HG03342 (cell line): Measurements from ENCODE around the gene VAPA.

ENCODE experiments used
- ATAC-seq: cut with Tn5 transposase; IDR thresholded peaks from one replicate; pipeline ENCODE4 v1.9.1; 2021; ENCODE audit warnings: mild to moderate bottlenecking, moderate library complexity; ENCODE audit not compliant: unreplicated experiment

The VAPA gene

DNA sequence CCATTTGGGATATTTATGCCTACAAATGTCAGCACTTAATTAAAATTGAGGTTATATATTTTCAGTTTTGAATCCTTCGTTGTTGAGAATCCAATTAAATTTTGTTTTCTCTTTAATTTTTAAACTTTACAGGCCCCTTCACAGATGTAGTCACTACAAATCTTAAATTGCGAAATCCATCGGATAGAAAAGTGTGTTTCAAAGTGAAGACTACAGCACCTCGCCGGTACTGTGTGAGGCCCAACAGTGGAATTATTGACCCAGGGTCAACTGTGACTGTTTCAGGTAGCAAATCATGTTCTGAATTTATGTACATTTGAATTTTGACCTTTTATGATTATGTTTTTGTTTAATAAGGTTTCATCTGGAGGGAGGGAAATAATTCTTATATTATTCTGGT, 17.9 kb downstream of the VAPA start:
- ATAC-seq, result no peak

DNA sequence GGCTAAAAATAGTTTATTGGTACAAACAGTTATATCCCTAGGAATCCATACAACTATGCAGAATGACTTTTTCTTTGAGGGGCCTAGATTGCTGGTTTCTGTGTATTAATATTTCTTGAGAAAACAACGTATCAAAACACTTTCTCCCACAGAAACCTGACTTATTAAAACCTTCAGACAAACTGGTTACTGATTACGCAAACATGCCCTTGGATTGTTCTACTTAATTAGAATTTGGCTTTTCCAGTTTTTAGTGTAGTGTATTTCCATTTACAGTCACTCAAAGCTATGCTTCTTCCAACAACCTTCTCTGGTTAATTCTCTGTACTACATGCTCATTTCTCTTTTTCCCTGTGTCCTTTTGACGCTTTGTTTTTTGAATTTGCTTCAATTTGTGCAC, 20.0 kb downstream of the VAPA start:
- ATAC-seq, result no peak

DNA sequence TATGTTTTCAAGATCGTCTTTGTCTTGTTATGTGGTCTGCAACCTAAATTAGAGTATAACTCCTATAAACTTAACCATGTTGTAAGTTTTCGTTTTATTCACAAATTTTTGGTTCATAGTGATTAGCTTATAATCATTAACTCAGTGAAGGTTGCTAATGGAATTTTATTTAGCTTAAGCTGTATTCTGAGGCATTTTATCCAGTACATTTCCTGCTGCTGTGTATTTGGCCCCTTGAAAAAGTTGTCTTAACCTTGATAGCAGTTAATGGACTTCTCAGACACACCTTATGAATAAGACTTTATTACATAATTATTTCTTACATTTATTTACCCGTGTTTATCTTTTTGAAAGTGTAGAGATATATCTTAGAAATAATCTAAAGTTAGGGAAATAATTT, 20.5 kb downstream of the VAPA start:
- ATAC-seq, result no peak

DNA sequence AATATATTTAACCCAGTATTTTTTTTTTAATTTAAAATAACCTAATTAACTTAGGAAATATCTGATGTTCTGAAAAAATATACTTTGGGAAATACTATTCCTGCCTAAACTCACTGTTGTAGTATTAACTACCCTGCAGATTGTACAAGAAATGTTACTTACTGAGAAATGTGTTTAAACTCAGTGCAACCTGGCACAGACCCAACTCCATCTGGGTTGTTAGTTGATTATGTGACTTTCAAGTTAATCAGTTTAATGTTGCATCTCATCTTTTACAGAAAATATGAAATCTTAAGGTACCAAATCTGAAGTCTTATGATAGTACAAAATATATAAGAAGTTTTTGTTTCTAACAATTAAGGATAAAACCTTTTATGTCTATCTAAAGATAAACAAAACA, 27.3 kb downstream of the VAPA start:
- ATAC-seq, result no peak

DNA sequence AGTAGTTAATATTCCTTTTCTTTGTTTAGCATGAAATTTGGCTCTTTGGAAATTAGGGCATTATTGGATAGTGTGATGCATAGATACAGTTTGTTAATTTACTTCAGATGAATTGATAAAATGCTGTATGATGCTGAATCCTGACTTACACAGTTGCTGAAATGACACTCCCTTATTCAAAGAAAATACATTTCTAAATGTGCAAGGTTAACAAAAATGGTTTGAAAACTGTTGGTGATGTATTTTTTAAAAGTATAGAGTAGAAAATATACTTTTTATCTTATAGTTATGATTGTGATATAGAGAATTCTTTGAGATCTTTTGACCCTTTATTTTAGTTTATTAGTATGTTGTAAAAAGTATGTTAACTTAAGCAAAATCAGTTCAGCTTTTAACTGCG, 27.8 kb downstream of the VAPA start:
- ATAC-seq, result no peak

DNA sequence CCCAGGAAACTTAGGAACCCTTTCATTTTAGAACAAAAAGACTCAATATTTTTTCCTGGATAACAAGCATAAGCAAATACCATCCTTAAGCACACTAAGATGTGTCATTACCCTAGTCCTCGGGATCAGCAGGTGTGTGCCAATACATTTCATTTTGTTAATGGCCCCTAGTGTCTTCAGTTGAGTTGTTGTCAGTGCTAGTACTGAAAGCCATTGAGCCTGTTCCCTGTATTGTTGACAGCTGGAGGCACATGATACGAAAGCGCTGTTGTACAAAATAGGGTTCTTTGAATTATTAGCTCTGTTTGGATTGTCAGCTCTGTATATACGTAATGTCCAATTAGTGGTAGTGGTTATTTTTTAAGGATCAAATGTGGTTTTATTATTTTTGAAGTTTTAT, 29.5 kb downstream of the VAPA start:
- ATAC-seq, result no peak

DNA sequence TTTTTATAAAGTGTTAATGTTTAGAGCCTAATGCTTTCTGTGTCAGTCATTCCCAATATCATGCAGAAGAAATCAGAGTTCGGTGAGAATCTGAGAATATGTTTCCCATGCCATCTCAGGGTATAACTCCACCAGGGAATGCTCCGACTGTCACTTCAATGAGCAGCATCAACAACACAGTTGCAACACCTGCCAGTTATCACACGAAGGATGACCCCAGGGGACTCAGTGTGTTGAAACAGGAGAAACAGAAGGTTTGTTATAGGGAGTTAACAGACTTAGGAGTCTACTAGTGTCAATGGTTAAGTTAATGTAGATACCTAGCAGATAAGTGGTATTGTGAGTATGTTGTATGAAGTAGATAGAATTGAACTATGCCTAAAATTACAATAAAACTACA, 31.0 kb downstream of the VAPA start:
- no peak for ATAC-seq

DNA sequence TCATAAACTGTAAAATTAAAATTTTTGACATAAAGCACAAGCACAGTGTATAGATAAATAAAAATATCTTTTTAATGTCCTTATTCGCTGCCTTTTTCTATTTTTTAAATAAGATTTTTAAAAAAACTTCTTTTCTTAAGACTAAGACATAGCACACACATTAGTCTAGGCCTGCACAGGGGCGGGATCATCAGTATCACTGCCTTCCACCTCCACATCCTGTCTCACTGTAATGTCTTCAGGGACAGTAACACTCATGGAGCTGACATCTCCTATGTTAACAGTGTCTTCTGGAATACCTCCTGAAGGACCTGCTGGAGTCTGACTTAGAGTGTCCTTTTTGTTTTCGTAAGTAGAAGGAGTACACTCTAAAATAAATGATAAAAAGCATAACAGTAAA, 33.0 kb downstream of the VAPA start:
- ATAC-seq, result no peak

DNA sequence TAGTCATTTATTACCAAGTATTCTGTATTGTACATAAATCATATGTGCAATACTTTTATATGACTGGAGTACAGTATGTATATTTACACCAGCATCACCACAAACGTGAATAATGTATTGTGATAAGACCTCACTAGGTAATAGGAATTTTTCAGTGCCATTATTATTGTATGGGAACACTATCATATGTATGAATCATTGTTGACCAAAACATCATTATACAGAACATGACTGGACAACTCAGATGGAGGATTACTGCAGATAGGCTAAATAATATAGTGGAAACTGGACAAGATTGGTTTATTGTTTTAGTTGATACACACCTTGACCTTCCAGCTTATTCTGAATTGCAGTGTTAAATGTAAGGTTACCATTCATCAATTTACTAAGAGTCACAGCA, 33.4 kb downstream of the VAPA start:
- ATAC-seq, result no peak

DNA sequence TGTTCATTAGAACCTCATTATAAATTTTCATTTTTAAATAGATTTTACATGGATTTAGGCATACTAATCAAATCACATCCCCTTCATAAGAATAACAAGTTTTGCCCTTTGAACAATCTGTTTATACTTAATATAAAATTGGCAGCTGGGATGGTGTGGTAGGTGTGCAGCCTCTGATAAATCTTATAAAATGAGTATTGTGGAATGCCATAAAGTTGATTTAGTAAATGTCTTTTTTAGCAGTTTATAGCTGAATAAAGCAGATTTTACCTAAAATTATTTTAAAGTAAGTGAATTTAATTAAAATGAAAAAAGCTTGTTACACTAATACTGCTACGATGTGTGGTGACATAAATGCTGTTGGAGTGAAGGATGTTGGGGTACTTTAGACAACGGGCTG, 35.5 kb downstream of the VAPA start:
- no peak for ATAC-seq

DNA sequence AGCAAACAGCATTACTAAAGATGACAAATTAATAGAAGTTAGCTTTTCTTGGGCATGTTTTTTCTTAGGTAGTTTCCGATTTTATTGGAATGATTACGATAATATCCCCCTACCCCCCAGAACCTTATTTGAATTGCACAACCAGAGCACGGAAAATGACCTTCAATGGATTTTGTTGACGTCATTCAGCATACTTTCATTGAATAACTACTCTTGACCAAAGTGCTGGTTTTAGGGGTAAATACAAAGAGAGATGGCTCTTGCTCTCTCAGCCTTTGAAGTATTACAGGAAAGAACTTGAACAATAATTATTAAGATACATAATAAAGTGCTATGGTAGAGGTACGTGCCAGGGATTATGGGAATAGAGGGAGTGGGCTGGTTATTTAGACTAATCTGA, 36.0 kb downstream of the VAPA start:
- no peak for ATAC-seq

DNA sequence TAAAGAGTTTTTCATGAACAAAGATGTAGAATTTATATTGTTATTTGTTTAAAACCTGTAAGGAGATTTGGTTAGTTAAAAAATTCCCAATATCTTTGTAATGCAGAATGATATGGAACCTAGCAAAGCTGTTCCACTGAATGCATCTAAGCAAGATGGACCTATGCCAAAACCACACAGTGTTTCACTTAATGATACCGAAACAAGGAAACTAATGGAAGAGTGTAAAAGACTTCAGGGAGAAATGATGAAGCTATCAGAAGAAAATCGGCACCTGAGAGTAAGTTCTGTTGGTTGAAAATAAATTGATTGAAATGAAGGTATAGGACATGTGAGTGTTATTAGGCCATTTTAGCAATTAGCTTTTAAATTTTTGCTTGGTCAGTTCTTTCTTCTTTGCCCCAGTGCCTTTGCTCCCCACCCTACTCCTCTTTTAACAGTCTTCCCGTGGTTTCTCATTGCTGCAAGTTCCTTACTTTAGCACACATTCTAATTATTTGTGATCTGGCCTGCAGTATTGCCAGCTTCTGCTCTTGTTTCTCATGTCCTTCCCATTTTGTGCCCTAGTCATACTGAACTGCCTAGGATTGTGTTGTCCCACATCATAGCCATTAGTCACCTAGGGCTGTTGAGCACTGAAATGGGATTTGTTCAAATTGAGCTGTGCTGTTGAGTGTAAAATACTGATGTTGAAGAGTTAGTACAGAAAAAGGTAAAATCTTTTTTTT, 36.6 kb downstream of the VAPA start:
- no peak for ATAC-seq

DNA sequence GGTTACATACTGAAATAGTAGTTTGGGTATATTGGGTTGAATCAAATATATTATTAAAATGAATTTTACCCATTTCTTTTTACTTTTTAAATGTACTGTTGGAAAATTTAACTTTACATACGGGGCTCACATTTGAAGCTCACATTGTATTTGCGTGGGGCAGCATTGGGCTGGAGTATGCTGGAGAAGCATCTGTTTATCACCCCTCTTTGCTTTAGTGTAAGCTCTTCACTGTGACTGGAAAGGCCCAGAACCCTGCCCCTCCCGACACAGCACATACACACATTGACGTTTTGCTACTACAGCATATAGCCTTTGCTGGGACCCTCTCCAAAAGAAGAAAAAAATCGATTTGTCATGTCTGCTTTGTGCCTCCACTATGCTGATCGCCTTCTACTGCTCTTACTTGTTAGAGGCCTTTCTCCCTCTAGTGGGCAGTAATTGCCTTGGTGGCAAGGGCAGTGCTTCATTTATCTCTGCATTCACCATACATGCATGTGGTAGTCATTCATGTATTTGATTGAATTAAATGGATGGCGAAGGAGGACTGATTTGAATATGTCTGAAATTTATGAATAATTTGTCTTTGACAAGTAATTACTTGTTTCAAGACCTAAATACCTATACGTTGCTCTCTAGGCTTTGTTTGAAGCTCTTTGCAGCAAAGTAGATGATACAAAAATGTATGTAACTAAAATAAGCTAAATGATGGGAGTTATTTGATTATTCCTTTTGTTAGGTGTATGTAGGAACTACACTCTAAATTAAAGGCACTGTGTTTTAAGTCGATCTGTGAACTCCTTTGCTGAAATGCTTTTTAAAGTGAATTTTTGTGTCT, 37.4 kb downstream of the VAPA start:
- ATAC-seq, result no peak

DNA sequence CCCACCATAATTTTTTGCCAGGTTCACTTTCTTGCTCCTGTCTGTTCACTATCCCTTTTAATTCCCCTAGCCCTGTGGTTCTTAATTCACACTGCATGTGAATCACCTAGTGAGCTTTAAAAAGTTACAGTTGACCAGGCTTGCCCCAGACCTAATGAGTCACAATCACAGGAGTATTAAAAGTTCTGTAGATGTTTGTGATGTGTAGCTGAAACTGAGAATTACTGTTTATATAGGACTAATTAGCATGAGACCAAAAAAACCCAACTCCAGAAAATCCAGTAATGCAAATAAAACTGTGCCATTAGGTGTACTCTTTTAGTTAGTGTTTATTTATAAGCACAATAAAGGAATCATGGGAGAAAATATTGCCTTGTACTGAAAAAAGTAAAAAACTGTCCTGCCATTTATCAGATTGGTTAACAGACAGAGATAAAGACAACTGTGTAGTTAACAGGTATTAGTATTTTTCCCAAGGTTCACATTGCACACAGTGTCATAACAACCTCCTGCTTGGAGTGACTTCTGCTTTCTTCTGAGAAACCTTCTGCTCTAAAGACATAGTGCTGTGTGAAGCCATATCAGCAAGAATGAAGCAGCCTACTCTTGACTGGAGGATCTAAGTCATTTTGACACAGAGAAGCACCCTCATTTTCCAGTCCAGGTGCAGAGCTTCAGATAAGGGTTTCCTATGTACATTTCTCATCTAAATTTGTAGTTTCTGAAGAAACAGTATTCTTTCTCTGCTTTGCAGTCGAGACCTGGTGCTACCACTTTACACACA, 39.0 kb downstream of the VAPA start:
- ATAC-seq, result no peak

DNA sequence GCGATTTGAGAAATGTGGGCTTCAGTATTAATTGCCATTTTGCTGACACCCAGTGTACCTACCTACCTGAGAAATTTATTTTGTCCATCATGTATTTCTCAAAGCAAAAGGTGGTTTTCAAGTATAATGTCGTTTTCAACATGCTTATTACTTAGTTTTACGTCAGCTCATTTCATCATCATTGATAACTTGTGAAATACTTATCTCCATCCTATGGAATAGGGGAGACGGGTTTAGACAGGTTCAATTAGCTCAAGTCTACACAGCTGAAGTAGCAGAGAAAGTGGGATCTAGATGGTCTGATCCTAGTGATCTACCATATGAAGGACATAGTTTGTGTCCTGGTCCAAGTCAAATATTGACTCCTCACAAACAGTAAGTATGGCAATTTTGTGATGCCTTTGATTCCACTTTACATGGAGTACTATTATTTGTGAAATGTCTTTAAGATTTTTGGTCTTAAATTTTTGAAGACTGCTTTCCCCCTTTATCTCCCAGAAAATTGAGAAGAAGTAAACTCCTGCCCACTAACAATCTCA, 45.1 kb downstream of the VAPA start:
- no peak for ATAC-seq

DNA sequence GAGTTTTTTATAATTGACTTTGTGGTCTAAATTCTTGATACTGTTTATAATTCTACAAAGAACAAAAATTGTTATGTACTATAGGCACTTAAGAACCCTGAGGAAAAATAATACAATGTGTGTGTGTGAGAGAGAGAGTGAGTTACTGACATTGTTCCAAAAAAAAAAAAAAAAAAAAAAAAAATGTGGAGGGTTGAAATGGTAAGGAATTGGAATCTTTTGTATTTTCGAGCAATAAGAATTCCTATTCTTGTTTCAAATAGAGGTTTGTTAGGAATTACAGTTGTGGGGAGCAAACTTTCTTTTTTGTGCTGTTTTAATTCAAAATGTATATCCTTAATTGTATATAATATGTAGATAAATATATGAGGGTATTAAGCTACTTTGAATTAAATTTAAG, 45.7 kb downstream of the VAPA start:
- ATAC-seq, result no peak

DNA sequence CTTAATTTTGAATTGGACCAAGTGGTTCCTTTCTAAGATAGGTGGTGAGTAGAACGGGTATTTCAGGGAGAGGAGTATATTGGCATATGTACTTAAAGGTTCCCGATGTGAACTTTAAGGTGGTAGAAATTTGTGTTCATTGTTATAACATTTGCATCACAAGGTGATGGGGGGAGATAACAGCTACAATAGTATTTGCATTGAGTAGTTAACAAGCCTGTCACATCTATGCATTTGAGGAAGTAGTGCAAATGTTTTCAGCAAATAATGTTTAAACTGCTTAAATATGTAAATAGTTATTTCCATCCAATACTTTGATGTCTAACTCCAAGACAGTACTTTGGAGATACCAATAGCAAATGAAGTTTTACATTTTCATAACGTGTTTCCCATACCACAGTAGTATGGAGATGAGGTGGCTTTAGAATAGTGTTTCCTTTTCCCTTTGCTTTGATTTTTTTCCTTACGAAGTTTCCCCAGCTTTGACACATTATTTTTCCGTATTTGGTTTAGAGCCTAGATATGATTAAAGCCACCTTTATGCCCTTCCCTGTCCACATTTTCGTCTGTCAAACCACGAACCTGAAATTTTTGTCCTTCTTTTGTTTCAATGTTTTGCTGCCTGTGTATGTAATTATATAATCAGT, 46.6 kb downstream of the VAPA start:
- ATAC-seq, result no peak

DNA sequence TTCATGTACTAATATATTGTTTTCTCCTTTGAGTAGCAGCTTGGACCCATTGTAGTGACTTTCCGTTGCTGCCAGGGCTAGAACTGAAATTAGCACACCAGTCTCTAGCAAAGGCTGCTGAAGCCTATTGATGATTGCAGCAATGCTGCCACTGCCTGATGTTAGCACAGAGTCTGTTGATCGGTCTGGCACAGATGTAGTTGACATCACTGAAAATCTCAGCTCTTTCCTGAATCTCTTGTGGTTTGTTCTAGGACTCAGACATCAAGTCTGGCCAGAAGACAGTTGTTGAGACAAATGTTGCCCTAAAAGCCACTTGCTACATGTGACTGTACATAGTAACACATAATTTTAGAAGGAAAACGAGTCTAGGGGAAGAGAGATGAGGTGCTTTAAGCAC, 47.2 kb downstream of the VAPA start:
- ATAC-seq, result no peak

DNA sequence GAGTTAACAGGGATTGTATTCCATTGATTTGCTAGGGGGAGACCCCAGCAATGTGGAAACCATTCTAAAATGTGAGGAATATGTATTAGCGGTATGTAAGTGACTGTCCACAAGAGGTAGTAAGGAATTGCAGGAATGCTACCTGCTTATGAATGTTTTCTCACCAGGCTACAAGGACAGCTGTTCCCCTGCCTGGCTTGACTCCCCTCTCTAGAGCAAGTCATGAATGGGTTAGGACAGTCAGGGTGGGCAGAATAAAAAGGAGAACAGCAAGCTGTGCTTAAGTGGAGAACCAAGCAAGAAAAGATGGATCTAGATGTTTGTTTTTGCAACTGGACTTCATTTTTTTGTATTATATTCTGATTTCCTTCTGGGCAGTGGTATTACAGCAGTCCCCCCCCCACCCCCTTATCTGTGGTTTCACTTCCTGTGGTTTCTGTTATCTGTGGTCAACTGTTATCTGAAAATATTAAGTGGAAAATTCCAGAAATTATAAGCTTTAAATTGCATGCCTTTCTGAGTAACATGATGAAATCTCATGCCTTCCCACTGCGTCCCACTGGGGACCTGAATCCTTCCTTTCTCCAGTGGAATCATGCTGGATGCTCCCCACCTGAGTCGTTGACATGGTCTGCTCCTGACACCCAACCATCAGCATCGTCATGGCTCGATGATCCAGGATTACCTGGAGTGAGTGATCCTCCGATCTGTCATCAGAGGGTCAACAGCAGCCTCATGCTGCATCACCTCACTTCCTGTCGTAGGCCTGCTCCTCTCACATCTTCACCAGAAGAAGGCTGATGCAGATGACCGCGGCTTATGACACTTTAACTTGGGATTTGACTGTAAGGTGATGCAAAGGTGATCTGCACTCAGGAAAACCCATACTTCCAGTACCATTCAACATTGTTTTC, 52.2 kb downstream of the VAPA start:
- no peak for ATAC-seq
